CD14-positive monocyte (primary cell): ENCODE results near the gene RGS5. TPM values are rescaled to one million over a fixed set of nuclear protein-coding genes. Genes with fewer than 3 reads are reported as not detected.

Experiments used
- DNase-seq, 3 donors: peaks; one replicate each; pipeline ENCODE4 v3.0.0-alpha.2; 2011 to 2022
- H2AFZ ChIP-seq: 2 replicates; pipeline ENCODE4 v1.6.0; 2012; ENCODE audit warnings: mild to moderate bottlenecking, low read depth, low read length, inconsistent platforms; ENCODE audit not compliant: insufficient read depth, poor library complexity, severe bottlenecking
- H3K27ac ChIP-seq, 2 donors: 1 replicate in 1 of 2; 2 replicates in 1 of 2; pipeline ENCODE4 v1.5.1; 2012 to 2013; ENCODE audit warnings: low read length in 2 of 2, control low read depth in 1 of 2, inconsistent platforms in 1 of 2, low read depth in 1 of 2, mild to moderate bottlenecking in 1 of 2
- H3K27me3 ChIP-seq, 2 donors: one replicate each; pipeline versions ENCODE4 v1.6.0 to v1.6.1; 2011 to 2013; ENCODE audit warnings: low read length in 2 of 2; ENCODE audit not compliant: control insufficient read depth in 2 of 2, insufficient read depth in 2 of 2
- H3K36me3 ChIP-seq, 2 donors: replicated peaks in 1 of 2; 1 replicate in 1 of 2; 2 replicates in 1 of 2; pipeline versions ENCODE4 v1.5.1 to v1.6.1; 2012 to 2013; ENCODE audit warnings: low read length in 2 of 2, control low read depth in 1 of 2, inconsistent platforms in 1 of 2, mild to moderate bottlenecking in 1 of 2; ENCODE audit not compliant: insufficient read depth in 2 of 2, control insufficient read depth in 1 of 2
- H3K4me1 ChIP-seq, 2 donors: 1 replicate in 1 of 2; 2 replicates in 1 of 2; pipeline versions ENCODE4 v1.5.1 to v1.6.1; 2012 to 2013; ENCODE audit warnings: low read length in 2 of 2, control low read depth in 1 of 2, inconsistent platforms in 1 of 2, mild to moderate bottlenecking in 1 of 2, moderate library complexity in 1 of 2; ENCODE audit not compliant: insufficient read depth in 2 of 2, control insufficient read depth in 1 of 2
- H3K4me2 ChIP-seq: replicated peaks from 2 replicates; pipeline ENCODE3; 2012; ENCODE audit warnings: low read length, moderate library complexity, mild to moderate bottlenecking; ENCODE audit not compliant: poor library complexity, severe bottlenecking; ENCODE audit errors: extremely low read depth
- H3K4me3 ChIP-seq, 3 experiments: fragments of 200-600 bp in 1 of 3; sonication (generic) in 1 of 3; replicated peaks in 1 of 3; 1 replicate in 2 of 3; 2 replicates in 1 of 3; pipeline ENCODE4 v1.5.1; 2011 to 2013; ENCODE audit warnings: low read length in 3 of 3, mild to moderate bottlenecking in 3 of 3, control low read depth in 2 of 3, low read depth in 2 of 3, inconsistent platforms in 1 of 3, moderate library complexity in 1 of 3
- H3K79me2 ChIP-seq: 2 replicates; pipeline ENCODE4 v1.6.0; 2012; ENCODE audit warnings: mild to moderate bottlenecking, control low read depth, inconsistent platforms, low read length, moderate library complexity; ENCODE audit not compliant: insufficient read depth
- H3K9ac ChIP-seq: 2 replicates; pipeline ENCODE4 v1.6.0; 2017; ENCODE audit warnings: low read length, mild to moderate bottlenecking; ENCODE audit not compliant: insufficient read depth, poor library complexity, severe bottlenecking
- H3K9me3 ChIP-seq, 2 donors: replicated peaks in 1 of 2; 1 replicate in 1 of 2; 2 replicates in 1 of 2; pipeline versions ENCODE4 v1.5.1 to v1.6.1; 2012 to 2013; ENCODE audit warnings: low read length in 2 of 2, control low read depth in 1 of 2; ENCODE audit not compliant: control insufficient read depth in 1 of 2, insufficient read depth in 1 of 2
- H4K20me1 ChIP-seq: 2 replicates; pipeline ENCODE4 v1.6.0; 2012; ENCODE audit warnings: mild to moderate bottlenecking, low read length, control low read depth, moderate library complexity; ENCODE audit not compliant: insufficient read depth
- H3K27ac Mint-ChIP-seq, 7 donors: one replicate each; pipeline ENCODE4 v1.8.0; 2020; ENCODE audit warnings: mild to moderate bottlenecking in 7 of 7, mixed read lengths in 7 of 7, moderate library complexity in 6 of 7, inconsistent platforms in 2 of 7
- H3K27me3 Mint-ChIP-seq, 3 donors: one replicate each; pipeline ENCODE4 v1.8.0; 2021 to 2022; ENCODE audit warnings: low read depth in 3 of 3, mild to moderate bottlenecking in 3 of 3, mixed read lengths in 3 of 3, moderate library complexity in 3 of 3, inconsistent platforms in 1 of 3
- H3K36me3 Mint-ChIP-seq, 2 donors: one replicate each; pipeline ENCODE4 v1.8.0; 2020; ENCODE audit warnings: mixed read lengths in 2 of 2, inconsistent platforms in 1 of 2, mild to moderate bottlenecking in 1 of 2
- H3K4me1 Mint-ChIP-seq: one replicate; pipeline ENCODE4 v1.8.0; 2020; ENCODE audit warnings: mild to moderate bottlenecking, mixed read lengths
- H3K4me3 Mint-ChIP-seq, 2 donors: one replicate each; pipeline ENCODE4 v1.8.0; 2020; ENCODE audit warnings: mild to moderate bottlenecking in 2 of 2, mixed read lengths in 2 of 2, moderate library complexity in 1 of 2
- H3K9me3 Mint-ChIP-seq, 7 donors: one replicate each; pipeline ENCODE4 v1.8.0; 2020 to 2022; ENCODE audit warnings: mixed read lengths in 7 of 7, mild to moderate bottlenecking in 6 of 7, moderate library complexity in 6 of 7, inconsistent platforms in 2 of 7
- WGBS: methylation state at CpG from one replicate; pipeline ENCODE4 v1.1.5; 2013; ENCODE audit warnings: missing lambda C conversion rate; ENCODE audit not compliant: insufficient coverage; 5-methylcytosine and 5-hydroxymethylcytosine counted together
- intact Hi-C, 2 donors: fragments of 100-400 bp; cut with micrococcal nuclease; formaldehyde crosslinking; loops; one replicate each; pipeline versions ENCODE4 v1.15.0 to v1.15.1; 2023
- polyA plus RNA-seq, 3 donors: library from polyadenylated mRNA; depleted of rRNA in 1 of 3; unstranded in 2 of 3; stranded (reverse) in 1 of 3; fragments of 300-500 nt in 2 of 3; fragments of >200 nt in 1 of 3; fragmentation: Illumina TruSeq in 2 of 3; gene quantifications; 1 replicate in 2 of 3; 2 replicates in 1 of 3; pipeline ENCODE4 v1.2.3, GENCODE V29; 2012 to 2021
- TF ChIP-seq, protein P1 (sequence below): fragments of 200-600 bp; IDR thresholded peaks from one replicate; pipeline ENCODE4 v1.8.0; 2022; ENCODE audit warnings: antibody characterized with exemption, mild to moderate bottlenecking

Gene RGS5
- polyA plus RNA-seq, 3 donors: 0.93 TPM; not detected in 2

- intact Hi-C loops: no loop called here
- Mint-ChIP-seq H3K27ac (no peak overlapping the region), H3K27me3 (no peaks in the 10 kb centered on the region)
These were observed 845 bp upstream of the RGS5 start for GRCh38 chr1:163203561-163203960.

GRCh38 chr1:163201906-163202305 lies 810 bp downstream of the RGS5 start:
- H3K27me3 Mint-ChIP-seq: peaks cover 0 to 3% (median 1%) of the 10 kb centered on the region in 3 donors
- no peaks in the 10 kb centered on the region for H3K4me1 Mint-ChIP-seq
- no peaks in the 10 kb centered on the region for H3K36me3 Mint-ChIP-seq
- no peak for DNase-seq
- no peak overlapping the region for H3K27ac ChIP-seq
- intact Hi-C loops: no loop called here
- H2AFZ ChIP-seq: no peak overlapping the region
- no peak overlapping the region for H3K27ac Mint-ChIP-seq
- no peaks in the 10 kb centered on the region for H3K4me1 ChIP-seq
- no peaks in the 10 kb centered on the region for H3K9me3 ChIP-seq
- no CpG with 5 or more reads among the region's 1 CpG for WGBS
- TF ChIP-seq, protein P1, sequence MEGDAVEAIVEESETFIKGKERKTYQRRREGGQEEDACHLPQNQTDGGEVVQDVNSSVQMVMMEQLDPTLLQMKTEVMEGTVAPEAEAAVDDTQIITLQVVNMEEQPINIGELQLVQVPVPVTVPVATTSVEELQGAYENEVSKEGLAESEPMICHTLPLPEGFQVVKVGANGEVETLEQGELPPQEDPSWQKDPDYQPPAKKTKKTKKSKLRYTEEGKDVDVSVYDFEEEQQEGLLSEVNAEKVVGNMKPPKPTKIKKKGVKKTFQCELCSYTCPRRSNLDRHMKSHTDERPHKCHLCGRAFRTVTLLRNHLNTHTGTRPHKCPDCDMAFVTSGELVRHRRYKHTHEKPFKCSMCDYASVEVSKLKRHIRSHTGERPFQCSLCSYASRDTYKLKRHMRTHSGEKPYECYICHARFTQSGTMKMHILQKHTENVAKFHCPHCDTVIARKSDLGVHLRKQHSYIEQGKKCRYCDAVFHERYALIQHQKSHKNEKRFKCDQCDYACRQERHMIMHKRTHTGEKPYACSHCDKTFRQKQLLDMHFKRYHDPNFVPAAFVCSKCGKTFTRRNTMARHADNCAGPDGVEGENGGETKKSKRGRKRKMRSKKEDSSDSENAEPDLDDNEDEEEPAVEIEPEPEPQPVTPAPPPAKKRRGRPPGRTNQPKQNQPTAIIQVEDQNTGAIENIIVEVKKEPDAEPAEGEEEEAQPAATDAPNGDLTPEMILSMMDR: no peak
- H3K4me3 ChIP-seq: no peak overlapping the region
- H3K36me3 ChIP-seq: no peaks in the 10 kb centered on the region
- no peak overlapping the region for H3K4me3 Mint-ChIP-seq
- H3K9ac ChIP-seq: no peak overlapping the region
- no peaks in the 10 kb centered on the region for H3K27me3 ChIP-seq
- H3K9me3 Mint-ChIP-seq: peaks cover 0 to 1% (median 0%) of the 10 kb centered on the region in 7 donors
- H3K79me2 ChIP-seq: no peaks in the 10 kb centered on the region
- no peak overlapping the region for H3K4me2 ChIP-seq
- no peaks in the 10 kb centered on the region for H4K20me1 ChIP-seq

More at GRCh38 chr1:163203561-163203960, 845 bp upstream of the RGS5 start:
- H3K79me2 ChIP-seq: no peaks in the 10 kb centered on the region
- H3K36me3 ChIP-seq: no peaks in the 10 kb centered on the region
- Mint-ChIP-seq H3K36me3 (no peaks in the 10 kb centered on the region), H3K4me1 (no peaks in the 10 kb centered on the region), H3K9me3 (peaks cover 0 to 3% (median 0%) of the 10 kb centered on the region in 7 donors), H3K4me3 (no peak overlapping the region)
- no peaks in the 10 kb centered on the region for H3K4me1 ChIP-seq
- H3K27me3 ChIP-seq: no peaks in the 10 kb centered on the region
- no peak overlapping the region for H3K9ac ChIP-seq
- H3K9me3 ChIP-seq: no peaks in the 10 kb centered on the region
- H3K27ac ChIP-seq: no peak overlapping the region
- no peak overlapping the region for H3K4me3 ChIP-seq
- no peaks in the 10 kb centered on the region for H4K20me1 ChIP-seq
- WGBS: no CpG with 5 or more reads among the region's 1 CpG
- no peak for DNase-seq
- H2AFZ ChIP-seq: no peak overlapping the region
- H3K4me2 ChIP-seq: no peak overlapping the region
- TF ChIP-seq, protein P1: no peak
